ENCODE results near the gene CD3E. TPM values are rescaled to one million over a fixed set of nuclear protein-coding genes. Genes with fewer than 3 reads are reported as not detected.
"Not testable (repeated sequence)": the region's sequence is repeated elsewhere in the genome, so short reads cannot be mapped to it uniquely, and the experiment has no call there.

The CD3E gene
- total RNA-seq, 1 donor from 2014 or later = not detected

- Mint-ChIP-seq H3K9me3 (no peaks in the 10 kb centered on the region), H3K27ac (ENCODE audit: unreplicated experiment) (no peak overlapping the region), H3K36me3 (ENCODE audit: low read depth) (no peaks in the 10 kb centered on the region), H3K4me3 (no peak overlapping the region), H3K27me3 (ENCODE audit: low read depth) (peaks cover 61% of the 10 kb centered on the region), H3K4me1 (no peaks in the 10 kb centered on the region)
- no peak for DNase-seq (ENCODE audit: low read depth, low spot score)
- TF ChIP-seq, protein P1, sequence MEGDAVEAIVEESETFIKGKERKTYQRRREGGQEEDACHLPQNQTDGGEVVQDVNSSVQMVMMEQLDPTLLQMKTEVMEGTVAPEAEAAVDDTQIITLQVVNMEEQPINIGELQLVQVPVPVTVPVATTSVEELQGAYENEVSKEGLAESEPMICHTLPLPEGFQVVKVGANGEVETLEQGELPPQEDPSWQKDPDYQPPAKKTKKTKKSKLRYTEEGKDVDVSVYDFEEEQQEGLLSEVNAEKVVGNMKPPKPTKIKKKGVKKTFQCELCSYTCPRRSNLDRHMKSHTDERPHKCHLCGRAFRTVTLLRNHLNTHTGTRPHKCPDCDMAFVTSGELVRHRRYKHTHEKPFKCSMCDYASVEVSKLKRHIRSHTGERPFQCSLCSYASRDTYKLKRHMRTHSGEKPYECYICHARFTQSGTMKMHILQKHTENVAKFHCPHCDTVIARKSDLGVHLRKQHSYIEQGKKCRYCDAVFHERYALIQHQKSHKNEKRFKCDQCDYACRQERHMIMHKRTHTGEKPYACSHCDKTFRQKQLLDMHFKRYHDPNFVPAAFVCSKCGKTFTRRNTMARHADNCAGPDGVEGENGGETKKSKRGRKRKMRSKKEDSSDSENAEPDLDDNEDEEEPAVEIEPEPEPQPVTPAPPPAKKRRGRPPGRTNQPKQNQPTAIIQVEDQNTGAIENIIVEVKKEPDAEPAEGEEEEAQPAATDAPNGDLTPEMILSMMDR (conservative IDR thresholded peaks at IDR 0.05) = no peak
These were observed 2.8 kb upstream of the CD3E start for GRCh38 chr11:118301600-118302195.

DNA sequence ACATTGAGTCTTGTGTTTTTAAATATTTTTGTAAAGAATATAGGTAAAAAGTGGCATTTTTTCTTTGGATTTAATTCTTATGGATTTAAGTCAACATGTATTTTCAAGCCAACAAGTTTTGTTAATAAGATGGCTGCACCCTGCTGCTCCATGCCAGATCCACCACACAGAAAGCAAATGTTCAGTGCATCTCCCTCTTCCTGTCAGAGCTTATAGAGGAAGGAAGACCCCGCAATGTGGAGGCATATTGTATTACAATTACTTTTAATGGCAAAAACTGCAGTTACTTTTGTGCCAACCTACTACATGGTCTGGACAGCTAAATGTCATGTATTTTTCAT is 333 bp upstream of the CD3E start:
- no peak for DNase-seq (ENCODE audit: low read depth, low spot score)

DNA sequence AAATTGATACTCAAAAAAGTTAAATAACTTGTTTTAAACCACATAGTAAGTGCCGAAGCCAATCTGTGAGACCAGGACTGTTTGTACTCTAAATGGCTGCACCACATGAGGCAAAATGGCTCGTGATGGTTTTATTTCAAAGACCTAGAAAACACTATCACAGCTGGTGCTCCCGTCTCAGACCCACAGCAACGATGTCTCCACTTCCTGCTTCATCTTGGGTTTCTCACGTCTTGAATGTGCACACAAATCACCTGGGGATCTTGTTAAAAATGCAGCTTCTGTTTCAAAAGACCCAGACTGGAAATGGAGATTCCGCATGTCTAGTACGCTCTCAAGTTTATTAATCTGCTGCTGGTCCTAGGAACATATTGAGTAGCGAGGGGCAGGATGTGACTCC is 1.2 kb downstream of the CD3E start:
- Mint-ChIP-seq H3K4me3 (no peak overlapping the region), H3K36me3 (ENCODE audit: low read depth) (no peaks in the 10 kb centered on the region), H3K27me3 (ENCODE audit: low read depth) (peaks cover 46% of the 10 kb centered on the region), H3K27ac (ENCODE audit: unreplicated experiment) (no peak overlapping the region), H3K4me1 (no peaks in the 10 kb centered on the region), H3K9me3 (peaks cover 2% of the 10 kb centered on the region)
- TF ChIP-seq, protein P1 (conservative IDR thresholded peaks at IDR 0.05) = no peak
- no peak for DNase-seq (ENCODE audit: low read depth, low spot score)

More for the DNA sequence above, 333 bp upstream of the CD3E start:
- H3K4me1 Mint-ChIP-seq = no peaks in the 10 kb centered on the region
- H3K27me3 Mint-ChIP-seq (ENCODE audit: low read depth) = peaks cover 53% of the 10 kb centered on the region
- no peaks in the 10 kb centered on the region for H3K9me3 Mint-ChIP-seq
- TF ChIP-seq, protein P1 (conservative IDR thresholded peaks at IDR 0.05) = no peak
- no peak overlapping the region for H3K4me3 Mint-ChIP-seq
- no peak overlapping the region for H3K27ac Mint-ChIP-seq (ENCODE audit: unreplicated experiment)
- H3K36me3 Mint-ChIP-seq (ENCODE audit: low read depth) = no peaks in the 10 kb centered on the region

DNA sequence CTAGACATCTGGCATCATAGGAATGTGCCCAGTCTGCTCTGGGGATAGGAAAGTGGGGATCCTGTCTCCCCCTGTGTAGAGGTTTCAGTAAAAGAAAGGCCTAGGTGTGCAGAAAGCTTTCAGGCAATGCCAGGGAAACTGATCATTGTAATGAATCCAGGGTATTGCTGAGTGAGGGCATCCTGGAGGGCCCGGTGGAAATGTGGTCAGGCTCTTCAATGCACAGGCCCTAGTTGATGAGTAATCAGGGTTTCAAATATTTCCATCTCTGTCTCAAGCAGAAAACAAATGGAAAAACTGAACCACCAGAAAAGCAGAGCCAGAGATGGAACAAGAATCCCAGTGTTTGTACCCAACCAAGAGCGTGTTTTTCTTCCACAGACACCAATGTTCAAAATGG is 2.0 kb downstream of the CD3E start:
- TF ChIP-seq, protein P1 (conservative IDR thresholded peaks at IDR 0.05) = no peak
- H3K4me3 Mint-ChIP-seq = no peak overlapping the region

DNA sequence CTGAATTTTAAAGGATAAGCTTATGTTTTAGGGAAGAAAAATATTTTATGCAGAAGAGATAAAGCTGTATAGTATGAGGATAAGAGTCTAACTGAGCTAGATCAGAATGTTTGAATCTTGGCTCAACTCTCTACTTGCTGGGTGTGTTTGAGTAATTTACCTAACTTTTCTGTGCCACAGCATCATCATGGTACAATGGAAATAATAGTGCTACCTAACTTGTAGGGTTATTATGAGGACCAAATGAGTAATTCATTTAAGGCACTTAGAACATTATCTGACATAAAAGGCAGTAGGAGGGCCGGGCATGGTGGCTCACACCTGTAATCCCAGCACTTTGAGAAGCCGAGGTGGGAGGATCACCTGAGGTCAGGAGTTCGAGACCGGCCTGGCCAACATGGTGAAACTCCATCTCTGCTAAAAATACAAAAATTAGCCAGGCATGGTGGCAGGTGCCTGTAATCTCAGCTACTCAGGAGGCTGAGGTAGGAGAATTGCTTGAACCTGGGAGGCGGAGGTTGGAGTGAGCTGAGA is 4.5 kb downstream of the CD3E start:
- not testable (repeated sequence) for H3K9me3 Mint-ChIP-seq; DNase-seq (ENCODE audit: low read depth, low spot score); H3K36me3 Mint-ChIP-seq (ENCODE audit: low read depth); H3K4me1 Mint-ChIP-seq; H3K27ac Mint-ChIP-seq (ENCODE audit: unreplicated experiment); H3K4me3 Mint-ChIP-seq
- peaks cover 43% of the 10 kb centered on the region for H3K27me3 Mint-ChIP-seq (ENCODE audit: low read depth)

More for the DNA sequence above, 2.0 kb downstream of the CD3E start:
- Mint-ChIP-seq H3K27me3 (ENCODE audit: low read depth) (peaks cover 44% of the 10 kb centered on the region), H3K9me3 (peaks cover 2% of the 10 kb centered on the region), H3K36me3 (ENCODE audit: low read depth) (no peaks in the 10 kb centered on the region), H3K4me1 (no peaks in the 10 kb centered on the region), H3K27ac (ENCODE audit: unreplicated experiment) (no peak overlapping the region)
- no peak for DNase-seq (ENCODE audit: low read depth, low spot score)

DNA sequence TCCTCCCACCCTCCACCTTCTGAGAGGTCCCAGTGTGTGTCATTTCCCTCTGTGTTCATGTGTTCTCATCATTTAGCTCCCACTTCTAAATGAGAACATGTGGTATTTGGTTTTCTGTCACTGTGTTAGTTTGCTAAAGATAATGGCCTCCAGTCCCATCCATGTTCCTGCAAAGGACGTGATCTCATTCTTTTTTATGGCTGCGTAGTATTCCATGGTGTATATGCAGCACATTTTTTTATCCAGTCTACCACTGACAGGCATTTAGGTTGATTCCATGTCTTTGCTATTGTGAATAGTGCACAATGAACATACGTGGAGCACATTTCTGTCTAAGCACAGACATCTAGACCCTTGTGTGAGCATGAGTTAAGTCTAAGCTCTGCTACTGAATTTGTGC is 5.7 kb downstream of the CD3E start:
- no peak overlapping the region for H3K4me3 Mint-ChIP-seq
- H3K36me3 Mint-ChIP-seq (ENCODE audit: low read depth) = no peaks in the 10 kb centered on the region
- no peak for DNase-seq (ENCODE audit: low read depth, low spot score)
- peaks cover 2% of the 10 kb centered on the region for H3K9me3 Mint-ChIP-seq
- TF ChIP-seq, protein P1 (conservative IDR thresholded peaks at IDR 0.05) = no peak
- H3K27ac Mint-ChIP-seq (ENCODE audit: unreplicated experiment) = no peak overlapping the region
- peaks cover 42% of the 10 kb centered on the region for H3K27me3 Mint-ChIP-seq (ENCODE audit: low read depth)
- H3K4me1 Mint-ChIP-seq = no peaks in the 10 kb centered on the region
